AML-193 (cell line): Measurements from ENCODE around the gene C4orf51.
"Not testable (repeated sequence)": the region's sequence is repeated elsewhere in the genome, so short reads cannot be mapped to it uniquely, and the experiment has no call there.

Experiments used
- DNase-seq, 2 experiments: peaks; one replicate each; lab custom pipeline; 2025; lab: John Stamatoyannopoulos, UW

C4orf51 gene

DNA sequence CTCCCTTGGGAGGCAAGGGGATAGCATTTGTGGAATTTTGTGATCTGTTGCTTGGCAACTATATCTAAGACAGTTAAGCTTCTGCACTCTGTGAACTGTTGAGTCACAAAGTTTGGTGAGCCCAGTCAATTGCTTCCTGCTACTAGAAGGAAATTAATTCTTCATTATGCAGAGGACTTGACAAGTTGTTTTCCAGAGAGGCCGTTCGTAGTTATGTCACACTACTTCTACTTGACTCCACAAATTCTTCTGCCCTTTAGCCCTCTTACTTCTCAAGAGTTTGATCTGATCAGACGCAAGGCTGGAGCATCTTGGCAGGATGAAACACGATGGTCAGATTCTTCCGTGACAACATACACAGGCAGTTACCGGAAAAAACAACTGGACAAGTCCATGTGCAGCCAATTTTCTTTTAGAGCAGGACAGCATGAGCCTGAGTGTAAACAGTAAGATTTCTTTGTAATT lies at the start of gene C4orf51:
C4orf51 (plus strand) TSS at position 156 of the 465 bp plus-strand sequence; CDS start at position 214, 58 bp downstream.
- DNase-seq = no peak

DNA sequence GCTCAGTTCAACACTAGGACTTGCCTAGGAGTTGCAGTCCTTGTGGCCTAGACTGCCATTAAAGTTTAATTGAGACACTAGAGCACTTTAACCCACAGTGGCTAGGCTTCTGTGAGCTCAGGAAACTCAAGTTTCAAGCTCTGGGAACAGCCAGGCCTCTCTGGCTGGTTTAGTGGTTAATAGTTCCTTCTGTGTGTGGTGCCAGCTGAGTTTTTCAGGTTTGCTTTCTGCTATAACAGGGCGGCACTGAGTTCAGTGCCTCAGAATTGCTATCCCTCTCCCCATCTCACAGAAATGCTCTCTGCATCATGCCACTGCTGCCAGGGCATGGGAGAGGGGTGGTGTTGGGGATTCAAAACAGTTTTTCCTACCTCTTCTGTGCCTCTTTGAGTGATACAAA lies 44.8 kb upstream of the C4orf51 start:
- no peak for DNase-seq

GRCh38 chr4:145635630-145636029 lies 44.3 kb upstream of the C4orf51 start:
- DNase-seq = no peak

- no peak for DNase-seq
Observed at GRCh38 chr4:145639186-145639698, 40.7 kb upstream of the C4orf51 start.

GRCh38 chr4:145640236-145640635 lies 39.7 kb upstream of the C4orf51 start:
- not testable (repeated sequence) for DNase-seq

DNA sequence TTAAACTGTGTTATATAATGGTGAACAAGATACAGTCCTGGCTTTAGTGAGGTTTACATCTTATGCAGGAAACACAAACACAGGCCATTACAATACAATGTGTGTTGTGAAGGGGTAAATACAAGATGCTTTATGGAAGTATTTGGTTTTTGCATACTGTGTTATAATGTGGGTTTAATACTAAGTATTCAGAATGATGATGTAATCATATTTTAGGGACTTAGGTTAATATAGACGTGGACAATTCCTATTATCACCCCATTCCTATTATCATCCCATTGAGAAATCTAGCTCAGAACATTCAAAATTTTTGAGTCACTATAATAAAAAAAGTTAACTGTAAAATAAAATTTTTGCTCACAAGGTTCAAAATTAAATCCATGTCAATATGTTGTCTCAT lies 36.7 kb upstream of the C4orf51 start:
- no peak for DNase-seq

DNA sequence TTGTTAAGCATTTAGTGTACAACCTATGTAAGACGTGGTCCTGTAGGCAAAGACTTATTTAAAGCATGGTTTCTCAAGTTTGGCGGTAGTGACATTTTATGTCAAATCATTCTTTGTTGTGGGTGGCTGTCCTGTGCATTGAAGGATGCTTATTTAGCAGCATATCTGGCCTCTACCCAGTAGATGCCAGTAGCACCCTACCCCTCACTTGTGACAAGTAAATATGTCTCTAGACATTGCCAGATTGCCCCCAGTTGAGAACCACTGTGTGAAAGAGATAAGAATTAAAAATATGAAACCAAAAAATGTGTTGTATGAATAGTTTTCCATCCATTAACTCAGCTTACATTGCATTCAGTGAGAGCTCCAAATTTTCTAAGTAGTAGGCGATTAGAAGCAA lies 35.2 kb upstream of the C4orf51 start:
- no peak for DNase-seq

GRCh38 chr4:145656156-145656555 lies 23.8 kb upstream of the C4orf51 start:
- no peak for DNase-seq

GRCh38 chr4:145660064-145660463 lies 19.9 kb upstream of the C4orf51 start:
- no peak for DNase-seq

DNA sequence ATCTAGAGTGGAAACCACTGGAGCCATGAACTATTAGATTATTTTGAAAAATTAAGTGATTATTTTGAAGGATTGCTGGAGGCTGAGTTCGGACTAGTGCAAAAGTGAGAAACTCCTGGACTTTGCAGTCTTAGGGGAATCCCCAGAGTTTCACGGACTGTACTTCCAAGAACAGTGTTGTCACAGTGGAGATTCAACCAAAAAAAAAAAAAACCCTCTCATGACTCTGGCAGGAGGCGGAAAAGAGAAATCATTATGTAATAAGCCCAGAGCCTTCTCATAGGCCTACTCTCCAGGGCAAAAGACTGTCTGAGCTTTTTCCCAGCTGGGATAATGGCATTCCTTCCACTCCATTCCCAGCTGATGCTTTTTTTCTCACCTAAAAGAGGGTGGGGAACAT lies 16.8 kb upstream of the C4orf51 start:
- no peak for DNase-seq

GRCh38 chr4:145665773-145666172 lies 14.2 kb upstream of the C4orf51 start:
- DNase-seq = no peak

DNA sequence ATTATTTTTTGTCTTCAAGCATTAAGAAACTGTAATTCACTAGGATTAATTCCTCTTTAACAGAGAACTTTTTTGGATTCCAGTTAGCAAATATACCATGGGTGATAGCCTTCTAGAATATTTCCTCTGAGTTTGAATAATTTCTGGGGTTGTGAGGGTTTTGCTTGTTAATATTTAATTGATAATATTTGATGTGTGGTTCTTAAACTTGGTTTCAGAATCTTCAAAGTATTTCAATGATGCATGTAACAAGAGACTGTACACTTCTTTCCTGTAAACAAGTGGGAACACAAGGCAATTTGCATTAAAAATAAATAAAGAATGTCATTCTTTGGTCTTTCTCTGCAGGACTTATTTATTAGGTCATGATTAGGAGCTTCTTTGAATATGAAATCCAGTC lies 9.5 kb upstream of the C4orf51 start:
- DNase-seq = no peak

DNA sequence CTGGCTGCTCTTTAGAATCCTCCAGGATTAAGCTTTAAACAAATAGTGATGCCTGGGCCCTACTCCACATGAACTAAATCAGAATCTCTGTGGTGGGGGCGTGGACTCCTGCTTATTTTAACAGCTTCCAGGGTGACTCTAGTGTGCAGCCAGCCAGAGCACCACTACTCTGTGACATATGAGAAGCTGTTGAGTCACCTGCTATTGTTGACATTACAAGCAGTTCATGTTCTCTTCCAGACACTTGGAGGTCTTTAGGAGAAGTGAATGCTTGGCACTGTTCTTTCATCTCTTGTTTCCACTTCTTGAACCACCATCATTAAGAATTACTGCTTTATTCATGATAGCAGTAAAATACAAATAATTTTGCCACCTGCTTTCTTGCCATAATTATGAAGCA lies 426 bp upstream of the C4orf51 start:
- DNase-seq = no peak

DNA sequence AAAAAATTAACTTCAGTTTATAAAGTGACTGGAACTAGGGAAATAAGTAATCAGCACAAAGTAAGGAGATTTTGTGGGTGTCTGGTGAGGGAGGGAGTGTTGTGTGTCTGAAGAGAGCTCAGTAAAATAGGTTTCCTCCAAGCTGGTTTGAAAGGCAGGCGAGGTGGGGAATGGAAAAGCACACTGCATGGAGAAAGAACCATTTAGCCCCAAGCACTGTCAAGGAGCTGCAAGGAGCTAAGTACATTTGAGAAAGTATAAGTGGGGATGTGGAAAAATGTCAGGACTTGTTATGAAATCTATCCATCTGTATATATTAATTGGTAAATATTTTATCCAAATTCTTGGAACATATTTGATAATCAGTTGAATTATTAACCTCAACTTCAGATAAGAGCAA lies 956 bp downstream of the C4orf51 start:
- no peak for DNase-seq

DNA sequence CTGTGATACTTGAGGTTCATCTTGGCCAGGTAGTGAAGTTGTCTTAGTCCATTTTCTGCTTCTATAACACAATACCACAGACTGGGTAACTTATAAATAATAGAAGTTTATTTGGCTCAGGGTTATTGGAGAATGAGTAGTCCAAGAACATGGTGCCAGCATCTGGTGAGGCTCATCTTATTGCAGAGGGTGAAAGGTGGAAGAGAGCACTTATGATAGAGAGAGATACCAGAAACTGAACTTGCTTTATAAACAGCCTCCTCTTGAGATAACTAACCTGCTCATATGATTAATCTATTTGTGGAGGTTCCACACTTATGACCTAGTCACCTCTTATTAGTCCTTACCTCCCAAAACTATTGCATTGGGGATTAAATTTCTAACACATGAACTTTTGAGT lies 1.6 kb downstream of the C4orf51 start:
- no peak for DNase-seq

DNA sequence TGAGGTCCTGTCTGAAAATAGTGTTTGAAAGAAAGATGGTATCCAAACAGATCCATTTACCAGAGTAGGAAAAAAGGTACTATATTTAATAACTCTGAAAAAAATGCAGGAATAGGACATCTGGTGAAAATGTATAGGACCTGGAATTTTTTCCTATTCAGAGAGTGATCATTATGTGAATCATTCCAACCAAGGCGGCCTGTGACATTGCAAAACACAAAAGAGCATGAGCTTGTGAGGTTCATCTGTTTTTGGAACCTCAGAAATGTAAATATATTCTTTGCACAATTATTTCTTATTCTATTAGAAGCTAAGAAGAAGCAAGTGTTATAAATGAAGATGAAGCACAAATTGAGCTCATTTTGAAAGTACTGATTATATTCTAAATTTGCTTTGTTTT lies 2.0 kb downstream of the C4orf51 start:
- DNase-seq = no peak

DNA sequence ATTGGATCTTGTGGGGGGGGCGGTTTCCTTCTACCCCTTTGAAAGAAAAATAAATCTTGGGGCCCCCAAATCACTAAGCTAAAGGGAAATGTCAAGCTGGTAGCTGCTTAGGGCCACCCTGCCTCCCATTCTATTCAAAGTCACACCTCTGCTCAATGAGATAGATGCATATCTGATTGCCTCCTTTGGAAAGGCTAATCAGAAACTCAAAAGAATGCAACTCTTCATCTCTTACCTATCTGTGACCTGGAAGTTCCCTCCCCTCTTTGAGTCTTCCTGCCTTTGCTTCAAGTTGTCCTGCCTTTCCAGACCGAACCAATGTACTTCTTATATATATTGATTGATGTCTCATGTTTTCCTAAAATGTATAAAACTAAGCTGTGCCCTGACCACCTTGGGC lies 7.0 kb downstream of the C4orf51 start:
- no peak for DNase-seq

GRCh38 chr4:145690610-145691009 lies 10.7 kb downstream of the C4orf51 start:
- DNase-seq = no peak

DNA sequence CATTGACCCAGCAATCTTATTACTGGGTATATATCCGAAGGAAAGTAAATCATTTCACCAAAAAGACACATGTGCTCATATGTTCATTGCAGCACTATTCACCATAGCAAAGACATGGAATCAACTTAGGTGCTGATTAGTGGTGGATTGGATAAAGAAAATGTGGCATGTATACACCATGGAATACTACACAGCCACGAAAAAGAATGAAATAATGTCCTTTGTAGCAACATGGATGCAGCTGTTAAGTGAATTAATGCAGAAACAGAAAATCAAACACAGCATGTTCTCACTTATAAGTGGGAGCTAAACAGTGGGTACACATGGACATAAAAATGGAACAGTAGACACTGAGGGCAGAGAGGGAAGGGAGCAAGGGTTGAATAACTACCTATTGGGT lies 11.5 kb downstream of the C4orf51 start:
- DNase-seq = not testable (repeated sequence)

DNA sequence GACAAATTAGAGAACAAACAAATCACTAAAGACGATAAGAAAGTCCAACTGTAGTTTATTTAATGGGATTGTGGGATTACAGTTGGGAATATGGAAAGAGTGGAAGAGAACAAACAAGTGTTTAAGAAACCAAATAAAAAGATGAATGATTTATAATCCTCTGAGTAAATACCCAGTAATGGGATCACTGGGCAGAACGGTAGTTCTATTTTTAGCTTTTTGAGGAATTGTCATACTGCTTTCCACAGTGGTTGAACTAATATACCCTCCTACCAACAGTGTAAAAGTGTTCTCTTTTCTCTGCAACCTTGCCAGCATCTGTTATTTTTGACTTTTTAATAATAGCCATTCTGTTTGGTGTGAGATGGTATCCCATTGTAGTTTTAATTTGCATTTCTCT lies 15.0 kb downstream of the C4orf51 start:
- no peak for DNase-seq

DNA sequence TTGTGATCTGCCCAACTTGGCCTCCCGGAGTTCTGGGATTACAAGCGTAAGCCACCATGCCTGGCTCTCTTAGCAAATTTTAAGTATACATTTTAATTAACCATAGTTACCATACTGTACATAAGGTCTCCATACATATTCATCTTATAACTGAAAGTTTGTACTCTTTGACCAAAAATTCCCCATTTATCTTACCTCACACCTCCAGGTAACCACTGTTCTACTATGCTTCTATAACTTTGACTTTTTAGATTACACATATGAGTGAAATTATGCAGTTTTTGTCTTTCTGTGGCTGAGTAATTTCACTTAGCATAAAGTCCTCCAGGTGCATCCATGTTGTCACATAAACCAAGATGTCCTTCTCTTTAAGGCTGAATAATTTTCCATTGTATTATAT lies 17.4 kb downstream of the C4orf51 start:
- DNase-seq = no peak

DNA sequence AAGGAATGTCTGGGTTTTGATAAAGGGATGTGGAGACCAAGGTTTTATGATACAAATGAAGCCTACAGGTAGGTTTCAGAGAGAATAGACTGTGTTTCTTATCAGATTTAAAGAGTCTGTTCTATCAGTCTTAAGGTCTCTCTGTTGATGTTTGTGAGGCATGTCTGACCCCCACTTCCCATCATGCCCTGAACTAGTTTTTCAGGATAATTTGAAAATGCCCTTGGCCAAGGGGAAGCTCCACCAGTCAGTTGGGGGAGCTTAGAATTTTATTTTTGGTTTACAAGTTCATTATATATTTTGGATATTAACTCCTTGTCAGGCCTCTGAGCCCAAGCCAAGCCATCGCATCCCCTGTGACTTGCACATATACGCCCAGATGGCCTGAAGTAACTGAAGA lies 18.6 kb downstream of the C4orf51 start:
- DNase-seq = no peak

DNA sequence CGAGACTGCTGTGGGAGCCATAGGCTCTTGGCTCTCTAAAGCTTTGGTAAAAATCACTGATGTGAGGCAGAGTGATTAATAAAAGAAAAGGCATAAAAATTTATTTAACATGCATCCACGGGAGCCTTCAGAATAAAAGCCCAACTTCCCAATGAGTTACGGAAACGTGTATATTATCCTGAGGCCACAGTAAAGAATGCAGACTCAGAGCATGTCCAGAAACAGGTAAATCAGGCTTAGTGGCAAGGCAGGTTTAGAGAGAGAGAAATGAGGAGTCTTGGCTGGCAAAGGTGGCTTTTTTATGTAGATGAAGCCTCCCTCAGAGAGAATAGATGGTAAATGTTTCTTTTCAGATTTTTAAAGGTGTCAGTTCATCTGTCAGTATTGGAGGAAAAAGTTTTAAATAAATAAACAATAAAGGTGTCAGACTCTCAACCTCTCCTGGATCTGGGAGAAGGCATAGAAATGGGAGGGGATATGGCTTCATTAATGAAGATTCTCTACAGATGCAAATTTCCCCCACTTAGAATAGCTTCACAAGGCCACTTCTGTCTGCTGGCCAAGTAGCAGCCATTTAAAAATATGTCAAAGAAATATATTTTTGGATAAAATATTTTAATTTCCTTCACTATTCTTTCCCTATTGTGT lies 24.0 kb downstream of the C4orf51 start:
- no peak for DNase-seq

DNA sequence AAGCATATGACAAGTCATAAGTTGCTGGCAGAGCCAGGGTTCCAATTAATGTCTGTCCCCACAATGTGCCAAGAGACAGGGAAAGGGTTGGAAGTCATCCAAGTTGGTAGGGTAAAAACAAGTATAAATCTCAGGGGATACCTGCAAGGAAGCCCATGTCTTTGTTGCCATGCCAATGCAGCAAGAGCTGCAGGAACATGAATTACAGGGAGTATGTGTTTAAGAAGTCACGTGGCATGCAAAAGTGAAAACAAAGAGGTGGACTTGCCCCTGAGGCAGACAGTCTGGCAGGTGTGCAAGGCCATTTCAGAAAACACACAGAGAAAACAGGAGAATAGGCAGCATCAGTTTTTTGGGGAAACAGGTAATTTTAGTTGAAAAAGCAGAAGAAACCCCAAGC lies 29.4 kb downstream of the C4orf51 start:
- no peak for DNase-seq
